ENCODE measurements around the gene SGTA.
"Not testable (repeated sequence)": the region's sequence is repeated elsewhere in the genome, so short reads cannot be mapped to it uniquely, and the experiment has no call there.

The SGTA gene

GRCh38 chr19:2782936-2783780 lies at the start of gene SGTA:
SGTA (minus strand) TSS chr19:2783273; CDS start chr19:2769068, 14,205 bp downstream.
- DNase-seq = peak; percentile 82 to 99 (median 97)

DNA sequence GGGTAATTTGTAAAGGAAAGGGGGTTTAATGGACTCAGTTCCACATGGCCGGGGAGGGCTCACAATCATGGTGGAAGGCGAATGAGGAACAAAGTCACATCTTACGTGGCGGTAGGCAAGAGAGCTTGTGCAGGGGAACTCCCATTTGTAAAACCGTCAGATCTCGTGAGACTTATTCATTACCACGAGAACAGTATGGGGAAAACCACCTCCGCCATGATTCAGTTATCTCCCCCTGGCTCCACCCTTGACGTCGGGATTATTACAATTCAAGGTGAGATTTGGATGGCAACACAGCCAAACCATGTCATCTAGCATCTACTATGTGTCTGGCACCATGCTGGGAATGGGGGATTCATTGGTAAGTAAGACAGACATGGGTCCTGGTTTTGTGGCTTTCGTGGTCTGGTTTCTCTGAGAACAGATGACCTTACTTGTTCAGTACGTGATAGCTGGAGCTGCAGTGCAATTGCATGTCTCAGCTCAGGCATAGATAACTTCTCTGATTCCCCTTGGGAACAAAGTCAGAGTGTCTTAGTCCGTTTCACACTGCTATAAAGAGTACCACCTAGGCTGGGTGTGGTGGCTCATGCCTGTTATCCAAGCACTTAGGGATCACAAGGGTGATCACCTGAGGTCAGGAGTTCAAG lies 44.9 kb upstream of the SGTA start:
- no peak for DNase-seq

- DNase-seq = no peak
Observed at GRCh38 chr19:2827022-2827421, 43.9 kb upstream of the SGTA start.

DNA sequence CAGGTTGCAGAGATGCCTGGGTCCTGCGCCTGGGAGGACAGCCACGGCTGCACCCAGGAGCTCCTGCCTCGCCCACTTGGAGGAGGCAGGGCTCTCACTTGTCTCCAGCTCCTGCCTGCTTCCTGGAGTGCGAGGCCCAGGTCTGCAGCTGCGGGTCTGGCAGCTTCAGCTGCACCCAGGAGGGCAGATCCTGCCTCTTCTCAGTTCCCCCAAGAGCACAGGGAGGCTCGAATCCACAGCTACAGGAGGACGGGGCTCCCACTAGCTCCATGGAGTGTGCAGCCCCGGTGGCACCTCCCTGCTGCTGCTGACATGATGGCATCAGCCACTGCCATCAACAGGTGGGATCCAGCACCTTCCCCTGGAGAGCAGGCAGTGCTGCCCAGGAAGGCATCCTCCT lies 41.1 kb upstream of the SGTA start:
- no peak for DNase-seq

DNA sequence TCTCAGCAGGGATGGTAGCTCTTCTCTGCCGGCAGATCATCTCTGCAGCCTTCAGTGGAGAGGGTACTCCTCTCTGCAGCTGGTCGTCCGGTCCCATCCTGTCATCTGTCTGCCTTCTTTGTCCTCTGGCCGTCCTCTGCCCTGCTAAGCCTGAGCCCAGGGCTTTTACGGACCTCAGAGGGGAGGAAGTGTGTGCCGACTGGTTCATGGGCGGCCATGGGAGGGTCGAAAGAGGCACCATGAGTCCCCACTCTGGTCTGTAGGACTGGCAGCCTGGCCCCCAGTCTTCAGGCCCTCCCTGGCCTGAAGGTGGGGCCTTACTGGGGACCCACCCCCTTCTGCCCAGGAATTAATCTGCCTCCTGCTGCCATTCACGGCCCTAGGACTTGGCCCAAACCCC lies 40.6 kb upstream of the SGTA start:
- no peak for DNase-seq

- DNase-seq = no peak
Observed at GRCh38 chr19:2822846-2823245, 39.8 kb upstream of the SGTA start.

- DNase-seq = peak in 4 of 51 donors; percentile 13 to 40 (median 34)
Observed at GRCh38 chr19:2820112-2820702, 37.1 kb upstream of the SGTA start.

- peak; percentile 45 to 96 (median 90) for DNase-seq
Observed at GRCh38 chr19:2819540-2820111, 36.6 kb upstream of the SGTA start, which contains the start of gene ZNF554. ZNF554 (plus strand) TSS chr19:2819868; CDS start chr19:2820072, 204 bp downstream.

GRCh38 chr19:2817237-2817829 lies 34.3 kb upstream of the SGTA start:
- not testable (repeated sequence) for DNase-seq

- no peak for DNase-seq
Observed at GRCh38 chr19:2816641-2817040, 33.6 kb upstream of the SGTA start.

DNA sequence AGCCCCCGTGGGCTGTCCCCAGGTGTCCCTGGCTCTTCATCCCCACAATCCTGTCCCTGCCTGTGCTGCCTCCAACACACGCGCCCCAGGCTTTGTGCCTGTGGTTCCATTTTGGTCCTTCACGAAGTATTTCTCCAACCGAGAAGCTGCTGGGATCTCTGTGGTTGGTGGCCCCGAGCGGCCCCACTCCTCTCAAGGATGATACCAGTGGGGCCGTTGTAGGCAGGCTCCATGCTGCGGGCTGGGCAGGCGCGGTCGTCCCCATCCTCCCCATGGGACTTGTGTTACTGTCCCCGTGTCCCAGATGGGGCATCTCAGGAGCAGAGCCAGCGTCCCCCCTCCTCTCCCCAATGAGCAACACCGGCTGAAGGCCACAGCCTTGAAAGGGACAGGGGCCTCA lies 32.9 kb upstream of the SGTA start:
- DNase-seq = no peak

DNA sequence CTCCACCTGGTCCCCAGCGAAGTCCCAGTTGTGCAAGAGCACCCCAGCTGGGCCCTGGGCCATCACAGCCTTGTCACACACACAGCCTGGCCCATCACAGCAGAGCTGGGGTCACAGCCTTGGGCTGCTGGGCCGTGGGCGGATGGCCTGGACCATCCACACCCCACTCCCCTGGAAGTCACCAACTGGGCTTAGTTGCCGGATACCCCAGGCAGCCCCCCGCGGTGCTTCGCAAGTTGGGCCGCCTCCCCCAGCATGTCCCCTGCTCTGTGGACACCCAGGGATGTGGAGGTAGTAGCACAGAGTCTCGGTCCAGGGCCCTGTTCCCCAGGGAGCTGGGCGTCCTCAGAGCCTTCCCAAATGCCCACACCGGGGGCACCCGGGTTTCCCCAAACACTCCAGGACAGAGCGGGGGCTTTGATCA lies 32.1 kb upstream of the SGTA start:
- no peak for DNase-seq

GRCh38 chr19:2814426-2814825 lies 31.4 kb upstream of the SGTA start:
- no peak for DNase-seq

GRCh38 chr19:2813235-2814160 lies 30.4 kb upstream of the SGTA start:
- peak in 10 of 51 donors; percentile 10 to 27 (median 14) for DNase-seq

- DNase-seq = no peak
Observed at GRCh38 chr19:2812414-2813234, 29.6 kb upstream of the SGTA start.

DNA sequence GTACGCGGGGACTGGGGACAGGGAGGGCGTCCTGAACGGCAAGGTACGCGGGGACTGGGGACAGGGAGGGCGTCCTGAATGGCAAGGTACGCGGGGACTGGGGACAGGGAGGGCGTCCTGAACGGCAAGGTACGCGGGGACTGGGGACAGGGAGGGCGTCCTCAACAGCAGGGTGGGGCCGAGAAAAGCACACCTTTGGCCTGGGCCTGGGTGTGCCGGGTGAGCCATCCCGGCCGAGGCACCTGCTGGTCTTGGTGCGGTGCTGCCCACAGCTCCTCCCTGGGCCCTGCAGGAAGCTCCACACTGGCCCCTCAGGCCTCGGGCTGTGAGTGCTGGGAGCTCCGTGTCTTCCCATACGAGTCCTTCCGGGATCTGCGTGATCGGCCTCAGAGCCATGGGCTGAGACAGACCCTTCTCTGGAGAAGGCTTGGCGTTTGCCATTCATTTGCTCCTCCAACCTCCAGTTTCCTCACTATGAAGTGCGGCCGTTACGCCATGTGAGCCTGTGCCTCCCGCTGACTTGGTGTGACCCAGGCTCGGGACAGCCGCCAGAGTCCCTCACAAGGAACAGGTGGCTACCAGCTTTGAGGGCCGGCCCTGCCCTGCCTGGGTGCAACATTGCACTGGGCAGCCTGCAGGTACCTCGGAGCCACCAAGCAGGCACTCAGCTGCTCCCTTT lies 28.8 kb upstream of the SGTA start:
- no peak for DNase-seq

GRCh38 chr19:2811221-2811722 lies 28.2 kb upstream of the SGTA start:
- no peak for DNase-seq
